C1 segment of cervical spinal cord (tissue), 14 donors: ENCODE data around the gene OR12D1.

Experiments used
- DNase-seq, 14 donors: peaks; one replicate each; lab custom pipeline; 2025; lab: John Stamatoyannopoulos, UW

The OR12D1 gene

DNA sequence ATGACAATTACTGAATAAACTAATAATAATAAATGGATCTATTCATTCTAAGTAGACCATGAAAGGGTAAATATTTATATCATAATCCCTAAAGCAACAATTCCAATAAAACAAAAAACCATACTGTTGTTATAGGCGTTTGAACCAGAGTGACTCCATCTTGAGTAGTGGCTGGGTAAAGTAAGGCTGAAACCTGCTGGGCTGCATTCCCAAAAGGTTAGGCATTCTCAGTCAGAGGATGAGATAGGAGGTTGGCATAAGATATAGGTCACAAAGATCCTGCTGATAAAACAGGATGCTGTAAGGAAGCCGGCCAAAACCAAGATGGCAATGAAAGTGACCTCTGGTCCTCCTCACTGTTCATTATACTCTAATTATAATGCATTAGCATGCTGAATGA is 50.6 kb downstream of the OR12D1 start:
- DNase-seq: no peak

DNA sequence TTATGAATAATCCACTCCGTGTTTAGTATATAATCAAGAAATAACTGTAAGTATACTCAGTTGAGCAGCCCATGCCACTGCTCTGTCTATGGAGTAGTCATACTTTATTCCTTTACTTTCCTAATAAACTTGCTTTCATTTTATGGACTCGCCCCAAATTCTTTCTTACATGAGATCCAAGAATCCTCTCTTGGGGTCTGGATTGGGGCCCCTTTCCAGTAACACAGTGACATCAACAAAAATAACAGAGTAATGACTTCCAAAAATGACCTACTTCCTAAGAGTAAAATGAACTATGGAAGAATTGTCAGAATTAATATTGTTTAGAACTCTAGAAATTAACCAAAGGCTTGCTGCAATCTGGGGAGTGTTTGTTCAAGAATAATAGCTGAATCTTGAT is 51.1 kb downstream of the OR12D1 start:
- no peak for DNase-seq

DNA sequence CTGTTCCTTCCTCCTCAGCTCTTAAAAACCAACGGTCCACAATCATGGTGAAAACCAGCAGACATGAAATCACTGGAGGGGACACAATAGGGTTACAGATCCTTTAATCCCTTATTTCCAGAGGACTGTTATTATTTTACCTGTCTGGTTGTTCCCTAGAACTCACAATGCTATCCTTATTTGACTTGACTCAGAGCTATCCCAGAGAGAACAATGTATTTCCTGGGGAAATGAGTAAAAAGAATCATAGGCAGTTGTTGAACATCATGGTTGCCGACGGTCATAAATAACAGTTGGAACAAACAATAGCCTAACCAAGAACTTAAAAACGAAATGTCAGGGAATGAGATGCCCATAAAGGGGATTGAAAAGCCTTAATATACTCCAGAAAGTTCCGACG is 51.5 kb downstream of the OR12D1 start:
- DNase-seq: no peak
